HepG2 (cell line): ENCODE measurements around the gene SLC25A45. TPM values are rescaled to one million over a fixed set of nuclear protein-coding genes. Genes with fewer than 3 reads are reported as not detected.

Experiments
- BCL6 ChIP-seq: IDR thresholded peaks from 2 replicates; pipeline ENCODE4 v1.6.1; 2016; ENCODE audit warnings: missing genetic modification reagents, missing compliant biosample characterization
- FOXK1 ChIP-seq: sonication (generic); formaldehyde crosslinking; IDR thresholded peaks from 2 replicates; pipeline ENCODE4 v1.4.0; 2020; ENCODE audit warnings: low read depth, missing genetic modification reagents, borderline replicate concordance
- GZF1 ChIP-seq: sonication (generic); formaldehyde crosslinking; IDR thresholded peaks from 2 replicates; pipeline ENCODE4 v1.5.1; 2020; ENCODE audit warnings: mild to moderate bottlenecking, missing genetic modification reagents
- HDAC2 ChIP-seq: sonication (generic); formaldehyde crosslinking; IDR thresholded peaks from 2 replicates; pipeline ENCODE4 v1.4.0; 2020; ENCODE audit warnings: missing genetic modification reagents
- MYC ChIP-seq: sonication (generic); formaldehyde crosslinking; IDR thresholded peaks from 2 replicates; pipeline ENCODE4 v1.9.0; 2021; ENCODE audit warnings: missing genetic modification reagents, borderline replicate concordance
- RBM39 ChIP-seq: fragments of 200-400 bp; formaldehyde crosslinking; IDR thresholded peaks from one replicate; pipeline ENCODE4 v1.6.1; 2018; ENCODE audit warnings: antibody characterized with exemption, mild to moderate bottlenecking, low read depth, low read length; ENCODE audit not compliant: poor library complexity, severe bottlenecking
- TBX2 ChIP-seq: sonication (generic); formaldehyde crosslinking; IDR thresholded peaks from 2 replicates; pipeline ENCODE4 v1.5.0; 2020; ENCODE audit warnings: missing genetic modification reagents, mild to moderate bottlenecking, borderline replicate concordance
- TEAD3 ChIP-seq: optimal IDR thresholded peaks from 2 replicates; pipeline ENCODE3; 2016; ENCODE audit warnings: borderline replicate concordance
- ZNF510 ChIP-seq: sonication (generic); formaldehyde crosslinking; IDR thresholded peaks from 2 replicates; pipeline ENCODE4 v1.4.0; 2020; ENCODE audit warnings: low read depth, mild to moderate bottlenecking, missing genetic modification reagents
- ZSCAN25 ChIP-seq: sonication (generic); formaldehyde crosslinking; IDR thresholded peaks from 2 replicates; pipeline ENCODE4 v1.8.0; 2022; ENCODE audit warnings: mild to moderate bottlenecking, missing genetic modification reagents
- polyA plus RNA-seq, 8 experiments: library from polyadenylated mRNA; depleted of rRNA in 3 of 8; stranded (reverse) in 7 of 8; unstranded in 1 of 8; fragments of >200 nt; fragmentation: Illumina TruSeq in 4 of 8; extraction: Trizol in 4 of 8; gene quantifications; 2 replicates each; pipeline versions ENCODE4 v1.2.1 to v1.2.3, GENCODE V29; 2011 to 2016; ENCODE audit warnings: low read depth in 4 of 8, missing spikeins in 1 of 8, mixed read lengths in 1 of 8; ENCODE audit not compliant: insufficient read depth in 1 of 8
- total RNA-seq, 5 experiments: library from RNA; depleted of rRNA; stranded (reverse); fragments of >200 nt; fragmentation: Illumina TruSeq; extraction: Trizol; gene quantifications; 2 replicates each; pipeline ENCODE4 v1.2.3, GENCODE V29; 2016; ENCODE audit warnings: low read depth in 1 of 5
- TF ChIP-seq, protein P1 (sequence below): sonication (generic); formaldehyde crosslinking; IDR thresholded peaks from 2 replicates; pipeline ENCODE4 v1.4.0; 2020; ENCODE audit warnings: mild to moderate bottlenecking, missing genetic modification reagents
- TF ChIP-seq, protein P2 (sequence below): sonication (generic); formaldehyde crosslinking; IDR thresholded peaks from 2 replicates; pipeline ENCODE4 v1.9.0; 2021; ENCODE audit warnings: mild to moderate bottlenecking, missing genetic modification reagents
- TF ChIP-seq, protein P3 (sequence below): sonication (generic); formaldehyde crosslinking; IDR thresholded peaks from 2 replicates; pipeline ENCODE4 v1.8.1; 2023; ENCODE audit warnings: mild to moderate bottlenecking, missing genetic modification reagents

The SLC25A45 gene
- total and polyA plus RNA-seq, 2 of the 13 experiments (the other 11 are each of a cell fraction or from before 2014, with no cell fraction given), result 1.2 to 3.4 TPM

DNA sequence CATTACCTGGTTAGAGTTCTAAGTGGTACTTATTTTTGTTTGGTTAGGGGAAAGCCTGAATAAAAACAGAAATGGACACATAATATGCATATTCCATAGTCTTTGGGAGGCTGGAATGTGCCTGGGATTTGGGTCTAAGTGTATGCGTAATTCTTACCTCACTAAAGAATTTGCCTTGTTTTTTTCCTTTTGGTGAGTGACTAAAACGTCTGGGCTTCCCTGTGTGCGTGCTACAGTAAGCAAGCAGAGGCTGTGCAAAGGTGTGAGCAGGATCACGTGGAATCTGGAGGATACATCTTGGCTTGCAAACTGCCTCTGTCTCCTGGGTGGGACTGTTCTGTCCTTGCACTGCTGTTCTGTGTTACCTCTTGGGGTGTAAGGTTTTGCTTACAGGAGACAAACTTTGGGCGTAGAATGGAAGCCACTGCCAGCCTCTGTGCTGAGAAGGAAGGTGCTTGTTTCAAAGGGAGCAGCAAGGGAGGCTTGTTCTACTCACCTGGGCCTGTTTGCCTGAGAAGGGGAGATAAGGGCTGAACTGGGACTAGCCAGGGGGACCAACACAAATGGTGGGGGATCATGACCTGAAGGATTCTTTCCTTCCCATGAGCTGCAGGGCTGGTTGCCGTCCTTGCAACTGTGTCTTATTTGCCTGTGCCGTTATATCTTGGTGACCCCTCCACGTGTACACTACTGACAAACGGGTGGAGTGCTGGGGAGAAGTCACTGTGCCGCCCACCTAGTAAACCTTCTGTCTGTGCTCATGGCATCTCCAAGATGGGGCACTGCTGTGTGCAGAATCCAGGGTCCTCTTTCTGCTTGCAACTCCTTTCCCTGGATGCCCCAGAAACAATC lies 44.6 kb upstream of the SLC25A45 start (continued):
- TF ChIP-seq, protein P1, sequence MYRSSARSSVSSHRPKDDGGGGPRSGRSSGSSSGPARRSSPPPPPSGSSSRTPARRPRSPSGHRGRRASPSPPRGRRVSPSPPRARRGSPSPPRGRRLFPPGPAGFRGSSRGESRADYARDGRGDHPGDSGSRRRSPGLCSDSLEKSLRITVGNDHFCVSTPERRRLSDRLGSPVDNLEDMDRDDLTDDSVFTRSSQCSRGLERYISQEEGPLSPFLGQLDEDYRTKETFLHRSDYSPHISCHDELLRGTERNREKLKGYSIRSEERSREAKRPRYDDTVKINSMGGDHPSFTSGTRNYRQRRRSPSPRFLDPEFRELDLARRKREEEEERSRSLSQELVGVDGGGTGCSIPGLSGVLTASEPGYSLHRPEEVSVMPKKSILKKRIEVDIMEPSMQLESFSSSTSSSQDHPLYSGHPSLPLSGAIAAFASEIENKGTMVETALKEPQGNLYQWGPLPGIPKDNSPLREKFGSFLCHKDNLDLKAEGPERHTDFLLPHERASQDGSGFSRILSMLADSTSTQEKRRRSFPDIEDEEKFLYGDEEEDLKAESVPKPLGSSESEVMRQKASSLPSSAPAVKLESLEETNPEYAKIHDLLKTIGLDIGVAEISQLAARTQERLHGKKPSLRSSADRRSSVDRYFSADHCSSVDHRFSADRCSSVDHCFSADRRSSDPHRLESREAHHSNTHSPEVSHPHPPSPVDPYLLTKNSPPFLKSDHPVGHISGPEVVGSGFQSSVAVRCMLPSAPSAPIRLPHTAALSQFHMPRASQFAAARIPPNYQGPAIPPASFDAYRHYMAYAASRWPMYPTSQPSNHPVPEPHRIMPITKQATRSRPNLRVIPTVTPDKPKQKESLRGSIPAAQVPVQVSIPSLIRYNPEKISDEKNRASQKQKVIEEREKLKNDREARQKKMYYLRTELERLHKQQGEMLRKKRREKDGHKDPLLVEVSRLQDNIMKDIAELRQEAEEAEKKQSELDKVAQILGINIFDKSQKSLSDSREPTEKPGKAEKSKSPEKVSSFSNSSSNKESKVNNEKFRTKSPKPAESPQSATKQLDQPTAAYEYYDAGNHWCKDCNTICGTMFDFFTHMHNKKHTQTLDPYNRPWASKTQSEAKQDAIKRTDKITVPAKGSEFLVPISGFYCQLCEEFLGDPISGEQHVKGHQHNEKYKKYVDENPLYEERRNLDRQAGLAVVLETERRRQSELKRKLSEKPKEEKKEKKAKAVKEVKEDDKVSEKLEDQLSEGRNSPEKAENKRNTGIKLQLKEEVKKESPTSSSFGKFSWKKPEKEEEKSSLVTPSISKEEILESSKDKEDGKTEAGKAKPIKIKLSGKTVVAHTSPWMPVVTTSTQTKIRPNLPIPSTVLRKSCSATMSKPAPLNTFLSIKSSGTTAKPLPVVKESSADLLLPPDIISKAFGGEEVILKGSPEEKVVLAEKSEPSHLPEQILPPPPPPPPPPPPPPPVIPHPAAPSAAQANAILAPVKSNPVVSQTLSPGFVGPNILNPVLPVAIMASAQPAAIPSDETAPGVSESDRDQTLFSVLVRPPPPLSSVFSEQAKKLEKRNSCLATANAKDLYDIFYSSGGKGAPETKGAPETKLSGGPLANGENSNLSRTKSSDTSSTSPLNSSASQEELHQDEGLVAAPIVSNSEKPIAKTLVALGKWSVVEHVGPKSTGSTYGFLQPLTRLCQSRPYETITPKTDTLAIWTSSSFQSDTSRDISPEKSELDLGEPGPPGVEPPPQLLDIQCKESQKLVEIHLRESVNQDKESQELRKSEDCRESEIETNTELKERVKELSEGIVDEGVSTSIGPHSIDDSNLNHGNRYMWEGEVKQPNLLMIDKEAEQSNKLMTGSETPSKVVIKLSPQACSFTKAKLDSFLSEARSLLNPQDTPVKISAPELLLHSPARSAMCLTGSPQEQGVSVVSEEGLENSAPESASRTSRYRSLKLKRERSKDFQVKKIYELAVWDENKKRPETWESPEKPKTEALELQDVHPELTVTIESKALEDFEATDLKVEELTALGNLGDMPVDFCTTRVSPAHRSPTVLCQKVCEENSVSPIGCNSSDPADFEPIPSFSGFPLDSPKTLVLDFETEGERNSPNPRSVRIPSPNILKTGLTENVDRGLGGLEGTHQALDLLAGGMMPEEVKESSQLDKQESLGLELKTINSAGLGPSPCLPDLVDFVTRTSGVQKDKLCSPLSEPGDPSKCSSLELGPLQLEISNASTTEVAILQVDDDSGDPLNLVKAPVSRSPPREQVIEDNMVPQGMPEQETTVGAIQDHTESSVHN (CRISPR knock-in tag), result no peak; the same call in 1 of the 2 replicates
- no peak for TF ChIP-seq TBX2
- no peak for TF ChIP-seq MYC (CRISPR knock-in tag)
- no peak for TF ChIP-seq BCL6 (CRISPR knock-in tag)
- TF ChIP-seq HDAC2 (CRISPR knock-in tag), result no peak
- peak; percentile 4 for TF ChIP-seq TEAD3
- TF ChIP-seq GZF1 (CRISPR knock-in tag), result no peak
- TF ChIP-seq, protein P2, sequence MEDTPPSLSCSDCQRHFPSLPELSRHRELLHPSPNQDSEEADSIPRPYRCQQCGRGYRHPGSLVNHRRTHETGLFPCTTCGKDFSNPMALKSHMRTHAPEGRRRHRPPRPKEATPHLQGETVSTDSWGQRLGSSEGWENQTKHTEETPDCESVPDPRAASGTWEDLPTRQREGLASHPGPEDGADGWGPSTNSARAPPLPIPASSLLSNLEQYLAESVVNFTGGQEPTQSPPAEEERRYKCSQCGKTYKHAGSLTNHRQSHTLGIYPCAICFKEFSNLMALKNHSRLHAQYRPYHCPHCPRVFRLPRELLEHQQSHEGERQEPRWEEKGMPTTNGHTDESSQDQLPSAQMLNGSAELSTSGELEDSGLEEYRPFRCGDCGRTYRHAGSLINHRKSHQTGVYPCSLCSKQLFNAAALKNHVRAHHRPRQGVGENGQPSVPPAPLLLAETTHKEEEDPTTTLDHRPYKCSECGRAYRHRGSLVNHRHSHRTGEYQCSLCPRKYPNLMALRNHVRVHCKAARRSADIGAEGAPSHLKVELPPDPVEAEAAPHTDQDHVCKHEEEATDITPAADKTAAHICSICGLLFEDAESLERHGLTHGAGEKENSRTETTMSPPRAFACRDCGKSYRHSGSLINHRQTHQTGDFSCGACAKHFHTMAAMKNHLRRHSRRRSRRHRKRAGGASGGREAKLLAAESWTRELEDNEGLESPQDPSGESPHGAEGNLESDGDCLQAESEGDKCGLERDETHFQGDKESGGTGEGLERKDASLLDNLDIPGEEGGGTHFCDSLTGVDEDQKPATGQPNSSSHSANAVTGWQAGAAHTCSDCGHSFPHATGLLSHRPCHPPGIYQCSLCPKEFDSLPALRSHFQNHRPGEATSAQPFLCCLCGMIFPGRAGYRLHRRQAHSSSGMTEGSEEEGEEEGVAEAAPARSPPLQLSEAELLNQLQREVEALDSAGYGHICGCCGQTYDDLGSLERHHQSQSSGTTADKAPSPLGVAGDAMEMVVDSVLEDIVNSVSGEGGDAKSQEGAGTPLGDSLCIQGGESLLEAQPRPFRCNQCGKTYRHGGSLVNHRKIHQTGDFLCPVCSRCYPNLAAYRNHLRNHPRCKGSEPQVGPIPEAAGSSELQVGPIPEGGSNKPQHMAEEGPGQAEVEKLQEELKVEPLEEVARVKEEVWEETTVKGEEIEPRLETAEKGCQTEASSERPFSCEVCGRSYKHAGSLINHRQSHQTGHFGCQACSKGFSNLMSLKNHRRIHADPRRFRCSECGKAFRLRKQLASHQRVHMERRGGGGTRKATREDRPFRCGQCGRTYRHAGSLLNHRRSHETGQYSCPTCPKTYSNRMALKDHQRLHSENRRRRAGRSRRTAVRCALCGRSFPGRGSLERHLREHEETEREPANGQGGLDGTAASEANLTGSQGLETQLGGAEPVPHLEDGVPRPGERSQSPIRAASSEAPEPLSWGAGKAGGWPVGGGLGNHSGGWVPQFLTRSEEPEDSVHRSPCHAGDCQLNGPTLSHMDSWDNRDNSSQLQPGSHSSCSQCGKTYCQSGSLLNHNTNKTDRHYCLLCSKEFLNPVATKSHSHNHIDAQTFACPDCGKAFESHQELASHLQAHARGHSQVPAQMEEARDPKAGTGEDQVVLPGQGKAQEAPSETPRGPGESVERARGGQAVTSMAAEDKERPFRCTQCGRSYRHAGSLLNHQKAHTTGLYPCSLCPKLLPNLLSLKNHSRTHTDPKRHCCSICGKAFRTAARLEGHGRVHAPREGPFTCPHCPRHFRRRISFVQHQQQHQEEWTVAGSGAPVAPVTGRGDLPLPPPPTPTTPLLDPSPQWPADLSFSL, result 0 out of 2 replicates have a peak, but pooled peaks have one; percentile 20
- TF ChIP-seq, protein P3, sequence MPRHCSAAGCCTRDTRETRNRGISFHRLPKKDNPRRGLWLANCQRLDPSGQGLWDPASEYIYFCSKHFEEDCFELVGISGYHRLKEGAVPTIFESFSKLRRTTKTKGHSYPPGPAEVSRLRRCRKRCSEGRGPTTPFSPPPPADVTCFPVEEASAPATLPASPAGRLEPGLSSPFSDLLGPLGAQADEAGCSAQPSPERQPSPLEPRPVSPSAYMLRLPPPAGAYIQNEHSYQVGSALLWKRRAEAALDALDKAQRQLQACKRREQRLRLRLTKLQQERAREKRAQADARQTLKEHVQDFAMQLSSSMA (CRISPR knock-in tag), result no peak
- no peak for TF ChIP-seq ZNF510
- peak; percentile 79 for TF ChIP-seq RBM39
- TF ChIP-seq ZSCAN25, result no peak
- no peak for TF ChIP-seq FOXK1 (CRISPR knock-in tag)
